ENCODE results near the gene TOX3. TPM values are rescaled to one million over a fixed set of nuclear protein-coding genes. Genes with fewer than 3 reads are reported as not detected.

Gene TOX3
- total and polyA plus RNA-seq, 2 of the 8 experiments (the other 6 are each of a cell fraction or from before 2014, with no cell fraction given) = 16.7 to 31.2 TPM

DNA sequence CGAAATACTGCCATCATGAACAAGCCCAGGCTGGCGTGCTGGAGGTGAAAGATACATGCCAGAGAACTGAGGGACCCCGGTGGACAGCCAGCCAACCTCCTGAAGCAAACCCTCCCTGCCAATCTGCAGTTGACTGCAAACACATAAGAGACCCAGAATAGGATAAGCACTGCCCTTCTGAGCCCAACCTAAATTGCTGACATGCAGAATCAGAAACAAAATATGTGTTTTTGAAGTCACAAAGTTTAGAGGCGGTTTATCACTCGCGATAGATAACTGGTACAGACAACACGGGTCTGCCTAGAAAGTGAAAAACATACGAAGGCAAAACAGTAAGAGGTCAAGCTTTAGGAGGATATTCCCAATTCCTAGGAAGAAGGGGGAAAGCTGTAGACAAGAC is 14.6 kb downstream of the TOX3 start:
- Histone ChIP-seq H3K18ac (ENCODE audit: extremely low read depth, low read length) (no peak overlapping the region), H2AK5ac (ENCODE audit: low read depth, low read length) (no peak overlapping the region), H4K5ac (ENCODE audit: insufficient read length, low read depth, low read length) (no peak overlapping the region), H3K9me3 (ENCODE audit: insufficient read depth in 2 of 2, low read depth in 1 of 2, low read length in 1 of 2) (no peaks in the 10 kb centered on the region), H3K4ac (replicated peaks; ENCODE audit: insufficient read length, low read depth, low read length) (no peak overlapping the region), H2BK5ac (ENCODE audit: low read depth, low read length) (no peak overlapping the region), H3K4me2 (ENCODE audit: insufficient read depth in 1 of 2, low read depth in 2 of 2, low read length in 2 of 2) (no peak overlapping the region), H3K79me2 (ENCODE audit: control insufficient read depth in 1 of 2, insufficient read depth in 2 of 2, low read length in 2 of 2) (peaks cover 14 to 98% of the 10 kb centered on the region in 2 experiments; a peak in 3 of 4 replicates), H3K4me1 (replicated peaks in 1 of 4; ENCODE audit: control insufficient read depth in 3 of 4, insufficient read depth in 4 of 4, low read length in 3 of 4) (peaks cover 0 to 15% (median 4%) of the 10 kb centered on the region in 4 experiments; a peak in 2 of 7 replicates), H2AFZ (ENCODE audit: low read length) (no peak overlapping the region), H3K4me3 (ENCODE audit: extremely low read depth in 1 of 4, insufficient read depth in 2 of 4, low read depth in 3 of 4, low read length in 4 of 4) (no peak overlapping the region), H4K91ac (replicated peaks; ENCODE audit: insufficient read length, low read length) (no peak overlapping the region), H2BK15ac (ENCODE audit: low read length) (no peak overlapping the region), H3K56ac (replicated peaks; ENCODE audit: insufficient read length, low read depth, low read length) (no peak overlapping the region), H3K27me3 (replicated peaks in 1 of 4; ENCODE audit: control insufficient read depth in 3 of 4, extremely low read depth in 1 of 4, insufficient read depth in 3 of 4, low read length in 3 of 4) (no peaks in the 10 kb centered on the region), H3K27ac (ENCODE audit: low read depth, low read length) (no peak overlapping the region), H3K9ac (replicated peaks in 1 of 4; ENCODE audit: extremely low read depth in 1 of 4, low read depth in 3 of 4, low read length in 3 of 4) (no peak overlapping the region), H2BK120ac (replicated peaks; ENCODE audit: low read depth, low read length) (no peak overlapping the region), H4K8ac (ENCODE audit: extremely low read depth, insufficient read depth, low read length) (no peak overlapping the region), H3K23me2 (ENCODE audit: low read depth, low read length) (no peaks in the 10 kb centered on the region), H3K79me1 (ENCODE audit: low read depth, low read length) (peaks cover 6% of the 10 kb centered on the region), H3K14ac (ENCODE audit: insufficient read length) (no peak overlapping the region), H4K20me1 (replicated peaks in 1 of 2; ENCODE audit: control insufficient read depth in 1 of 2, insufficient read depth in 2 of 2, low read length in 2 of 2) (peaks cover 0 to 1% of the 10 kb centered on the region in 2 experiments), H2BK20ac (ENCODE audit: low read length) (no peak overlapping the region), H2BK12ac (ENCODE audit: low read depth, low read length) (no peak overlapping the region), H3K36me3 (ENCODE audit: control insufficient read depth in 2 of 4, insufficient read depth in 4 of 4, low read length in 3 of 4) (peaks cover 0 to 2% (median 0%) of the 10 kb centered on the region in 4 experiments; a peak in 3 of 8 replicates), H3K23ac (ENCODE audit: insufficient read length) (no peak overlapping the region)
- FAIRE-seq (no peak), DNase-seq (ENCODE audit: low read depth in 1 of 2, low spot score in 2 of 2) (no peak)
- ChIA-PET POLR2A (ENCODE audit: partially characterized antibody) (no interaction called here), CTCF (ENCODE audit: partially characterized antibody) (interaction anchor here (0.5 to 1.0 kb wide), 2 partner anchors 23 to 162 kb away, joined by 3 read pairs; no protein-coding TSS in a partner anchor)
- TF ChIP-seq RXRA (IDR thresholded peaks at IDR 0.05; ENCODE audit: insufficient read depth, low read depth, low read length) = no peak
- 92% methylated on average over 8 of the region's 8 CpGs; no CpG with 5 or more reads in 1 of the 2 experiments for WGBS, 2 experiments (ENCODE audit: extremely low coverage in 1 of 2, insufficient coverage in 1 of 2, insufficient read length in 1 of 2, insufficient replicate concordance in 2 of 2, low coverage in 1 of 2, low lambda C conversion rate in 2 of 2, missing lambda C conversion rate in 1 of 2)

Data from H1 (cell line).